Fibroblast of lung (primary cell): Measurements from ENCODE around the gene FAM174B. TPM values are rescaled to one million over a fixed set of nuclear protein-coding genes. Genes with fewer than 3 reads are reported as not detected.
A peak's percentile ranks its signal among the peaks of the same experiment; 100 is the strongest.

Source experiments
- DNase-seq, 2 donors: peaks; one replicate each; pipeline versions ENCODE4 v3.0.0 to v3.0.0-alpha.2; 2010; ENCODE audit warnings: low read depth in 2 of 2
- H2AFZ ChIP-seq: 2 replicates; pipeline ENCODE4 v1.5.1; 2012; ENCODE audit warnings: low read length, control low read depth, inconsistent platforms
- H3K27ac ChIP-seq: 2 replicates; pipeline ENCODE4 v1.5.1; 2011; ENCODE audit warnings: low read length, control low read depth; ENCODE audit not compliant: insufficient read depth
- H3K27me3 ChIP-seq: 2 replicates; pipeline ENCODE4 v1.5.1; 2011; ENCODE audit warnings: mild to moderate bottlenecking, low read length; ENCODE audit not compliant: control insufficient read depth, insufficient read depth
- H3K36me3 ChIP-seq: 2 replicates; pipeline ENCODE4 v1.5.1; 2011; ENCODE audit warnings: low read length; ENCODE audit not compliant: control insufficient read depth, insufficient read depth
- H3K4me1 ChIP-seq: 2 replicates; pipeline ENCODE4 v1.5.1; 2011; ENCODE audit warnings: low read length; ENCODE audit not compliant: control insufficient read depth, insufficient read depth; ENCODE audit errors: extremely low read depth
- H3K4me2 ChIP-seq: 2 replicates; pipeline ENCODE4 v1.5.1; 2011; ENCODE audit warnings: low read length, control low read depth; ENCODE audit not compliant: insufficient read depth; ENCODE audit errors: extremely low read depth
- H3K4me3 ChIP-seq, 4 experiments: fragments of 200-600 bp in 1 of 4; sonication (generic) in 1 of 4; replicated peaks in 1 of 4; 2 replicates each; pipeline ENCODE4 v1.5.1; 2011 to 2016; ENCODE audit warnings: low read length in 4 of 4, low read depth in 3 of 4, mild to moderate bottlenecking in 3 of 4, control low read depth in 2 of 4, inconsistent platforms in 1 of 4, mixed read lengths in 1 of 4; ENCODE audit not compliant: insufficient read depth in 1 of 4; ENCODE audit errors: control extremely low read depth in 1 of 4
- H3K79me2 ChIP-seq: 2 replicates; pipeline ENCODE4 v1.5.1; 2012; ENCODE audit warnings: mild to moderate bottlenecking, low read length, inconsistent platforms; ENCODE audit not compliant: control insufficient read depth, insufficient read depth
- H3K9ac ChIP-seq: 2 replicates; pipeline ENCODE4 v1.5.1; 2011; ENCODE audit warnings: mild to moderate bottlenecking, low read length, control low read depth; ENCODE audit not compliant: insufficient read depth
- H3K9me3 ChIP-seq: 2 replicates; pipeline ENCODE4 v1.5.1; 2012; ENCODE audit warnings: low read depth, low read length; ENCODE audit not compliant: control insufficient read depth, insufficient read depth
- H4K20me1 ChIP-seq: 2 replicates; pipeline ENCODE4 v1.5.1; 2011; ENCODE audit warnings: low read length; ENCODE audit not compliant: control insufficient read depth, insufficient read depth; ENCODE audit errors: extremely low read depth
- EZH2 ChIP-seq: IDR thresholded peaks from 2 replicates; pipeline ENCODE4 v1.5.1; 2012; ENCODE audit warnings: low read length, control low read depth, mild to moderate bottlenecking; ENCODE audit errors: missing control alignments
- polyA minus RNA-seq: library from RNA; depleted of rRNA, polyadenylated mRNA; stranded (reverse); fragments of >200 nt; gene quantifications from 2 replicates; pipeline ENCODE4 v1.2.3, GENCODE V29; 2011; ENCODE audit warnings: low replicate concordance
- polyA plus RNA-seq, 2 donors: library from polyadenylated mRNA; depleted of rRNA in 1 of 2; stranded (reverse) in 1 of 2; unstranded in 1 of 2; fragments of >200 nt; gene quantifications; 2 replicates each; pipeline ENCODE4 v1.2.1, GENCODE V29; 2011 to 2012; ENCODE audit warnings: missing spikeins in 1 of 2
- total RNA-seq: library from RNA; depleted of rRNA; stranded (reverse); fragments of >200 nt; gene quantifications from 2 replicates; pipeline ENCODE4 v1.2.1, GENCODE V29; 2014
- TF ChIP-seq, protein P1 (sequence below), 2 donors: IDR thresholded peaks in 1 of 2; conservative IDR thresholded peaks in 1 of 2; 1 replicate in 1 of 2; 2 replicates in 1 of 2; pipeline ENCODE4 v1.5.1; 2011 to 2012; ENCODE audit warnings: low read length in 2 of 2, control low read depth in 1 of 2, inconsistent platforms in 1 of 2, low read depth in 1 of 2, mild to moderate bottlenecking in 1 of 2

Gene FAM174B
- total RNA-seq, result 1.0 and 2.8 TPM in 2 replicates
- 0.87 and 1.4 TPM in 2 replicates for polyA plus RNA-seq
- polyA plus RNA-seq (2012), result 0.95 and 1.5 TPM in 2 replicates
- 12.0 and 13.0 TPM in 2 replicates for polyA minus RNA-seq

DNA sequence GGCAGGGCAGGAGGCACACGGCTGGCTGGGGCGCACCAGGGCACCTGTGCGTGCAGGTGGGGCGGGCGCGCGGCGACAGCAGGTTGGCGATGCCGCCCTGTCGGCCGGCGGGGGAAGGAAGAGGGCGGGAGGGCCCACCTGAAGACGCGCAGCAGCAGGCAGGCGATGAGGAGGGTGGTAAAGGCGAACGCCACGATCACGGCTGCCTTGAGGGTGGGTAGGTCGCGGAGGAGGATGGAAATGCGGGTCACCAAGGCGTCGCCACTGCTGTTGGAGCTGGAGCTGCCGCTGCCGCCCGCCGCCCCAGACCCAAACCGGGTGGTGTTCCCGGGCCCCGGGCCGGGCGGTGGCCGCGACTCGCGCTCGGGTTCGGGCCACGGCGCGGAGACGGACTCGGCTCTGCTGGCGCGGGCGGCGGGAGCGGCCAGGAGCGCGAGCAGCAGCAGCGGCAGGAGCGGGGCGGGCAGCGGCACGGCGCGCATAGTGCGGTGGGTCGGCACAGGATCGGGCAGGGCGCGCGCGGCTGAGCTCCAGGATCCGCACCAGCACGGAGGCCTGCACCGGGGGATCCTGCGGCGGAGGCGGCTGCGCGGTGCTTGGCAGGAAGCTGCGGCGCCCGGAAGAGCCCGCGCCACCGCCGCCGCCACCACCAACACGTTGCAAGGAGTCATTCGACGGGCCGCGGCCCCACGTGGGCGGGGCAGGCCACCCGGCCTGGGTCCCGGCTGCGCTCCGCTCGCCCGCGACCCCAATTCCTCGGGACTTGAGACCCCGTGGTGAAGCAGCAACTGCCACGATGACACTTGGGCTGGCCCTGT lies at the start of gene FAM174B:
FAM174B (minus strand) TSS at position 598 of the 818 bp plus-strand sequence.
- H3K27me3 ChIP-seq, result peaks cover 5% of the 10 kb centered on the region
- peak within 1 kb of the TSS in 2 of 4 experiments; percentile 29 to 38 for H3K4me3 ChIP-seq
- no peaks in the 10 kb centered on the region for H3K9me3 ChIP-seq
- no peaks in the 10 kb centered on the region for H3K36me3 ChIP-seq
- DNase-seq, result peak; percentile 20 to 57
- peak within 1 kb of the TSS; percentile 42 for H3K4me2 ChIP-seq
- H3K27ac ChIP-seq, result no peak within 1 kb of the TSS
- H3K79me2 ChIP-seq, result no peaks in the 10 kb centered on the region
- H3K9ac ChIP-seq, result no peak within 1 kb of the TSS
- TF ChIP-seq, protein P1, sequence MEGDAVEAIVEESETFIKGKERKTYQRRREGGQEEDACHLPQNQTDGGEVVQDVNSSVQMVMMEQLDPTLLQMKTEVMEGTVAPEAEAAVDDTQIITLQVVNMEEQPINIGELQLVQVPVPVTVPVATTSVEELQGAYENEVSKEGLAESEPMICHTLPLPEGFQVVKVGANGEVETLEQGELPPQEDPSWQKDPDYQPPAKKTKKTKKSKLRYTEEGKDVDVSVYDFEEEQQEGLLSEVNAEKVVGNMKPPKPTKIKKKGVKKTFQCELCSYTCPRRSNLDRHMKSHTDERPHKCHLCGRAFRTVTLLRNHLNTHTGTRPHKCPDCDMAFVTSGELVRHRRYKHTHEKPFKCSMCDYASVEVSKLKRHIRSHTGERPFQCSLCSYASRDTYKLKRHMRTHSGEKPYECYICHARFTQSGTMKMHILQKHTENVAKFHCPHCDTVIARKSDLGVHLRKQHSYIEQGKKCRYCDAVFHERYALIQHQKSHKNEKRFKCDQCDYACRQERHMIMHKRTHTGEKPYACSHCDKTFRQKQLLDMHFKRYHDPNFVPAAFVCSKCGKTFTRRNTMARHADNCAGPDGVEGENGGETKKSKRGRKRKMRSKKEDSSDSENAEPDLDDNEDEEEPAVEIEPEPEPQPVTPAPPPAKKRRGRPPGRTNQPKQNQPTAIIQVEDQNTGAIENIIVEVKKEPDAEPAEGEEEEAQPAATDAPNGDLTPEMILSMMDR (conservative IDR thresholded peaks at IDR 0.05 in 1 of 2, IDR thresholded peaks at IDR 0.05 in 1 of 2; ENCODE audit: low read depth in 1 of 2, low read length in 2 of 2), result no peak
- no peak for TF ChIP-seq EZH2
- H4K20me1 ChIP-seq, result no peaks in the 10 kb centered on the region
- H3K4me1 ChIP-seq, result no peaks in the 10 kb centered on the region
- no peak within 1 kb of the TSS for H2AFZ ChIP-seq

DNA sequence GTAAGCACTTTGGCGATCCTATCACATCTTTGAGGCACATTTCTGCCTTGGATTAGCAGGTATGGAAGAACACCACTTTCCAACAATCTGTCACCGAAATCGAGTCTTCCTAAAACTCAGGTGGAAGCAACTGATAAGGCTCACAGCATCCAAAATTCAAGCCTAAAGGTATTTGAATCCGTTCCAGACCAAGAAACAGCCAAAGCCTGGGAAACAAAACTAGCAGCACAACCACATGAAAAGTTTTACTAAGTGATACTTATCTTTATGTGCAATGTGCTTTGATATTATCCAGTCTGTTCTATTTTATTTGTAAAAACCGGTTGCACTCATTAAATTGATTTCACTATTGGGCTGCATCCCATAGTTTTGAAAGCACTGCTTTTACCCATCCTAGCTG lies 40.5 kb upstream of the FAM174B start:
- no peak overlapping the region for H3K4me3 ChIP-seq
- no peak overlapping the region for H3K4me2 ChIP-seq
- no peak for DNase-seq
- H3K27me3 ChIP-seq, result no peaks in the 10 kb centered on the region
- H4K20me1 ChIP-seq, result no peaks in the 10 kb centered on the region
- H3K79me2 ChIP-seq, result no peaks in the 10 kb centered on the region
- H3K9me3 ChIP-seq, result no peaks in the 10 kb centered on the region
- TF ChIP-seq EZH2, result no peak
- TF ChIP-seq, protein P1 (conservative IDR thresholded peaks at IDR 0.05 in 1 of 2, IDR thresholded peaks at IDR 0.05 in 1 of 2; ENCODE audit: low read depth in 1 of 2, low read length in 2 of 2), result no peak
- H3K4me1 ChIP-seq, result no peaks in the 10 kb centered on the region
- H2AFZ ChIP-seq, result no peak overlapping the region
- no peak overlapping the region for H3K27ac ChIP-seq
- H3K36me3 ChIP-seq, result no peaks in the 10 kb centered on the region
- no peak overlapping the region for H3K9ac ChIP-seq

DNA sequence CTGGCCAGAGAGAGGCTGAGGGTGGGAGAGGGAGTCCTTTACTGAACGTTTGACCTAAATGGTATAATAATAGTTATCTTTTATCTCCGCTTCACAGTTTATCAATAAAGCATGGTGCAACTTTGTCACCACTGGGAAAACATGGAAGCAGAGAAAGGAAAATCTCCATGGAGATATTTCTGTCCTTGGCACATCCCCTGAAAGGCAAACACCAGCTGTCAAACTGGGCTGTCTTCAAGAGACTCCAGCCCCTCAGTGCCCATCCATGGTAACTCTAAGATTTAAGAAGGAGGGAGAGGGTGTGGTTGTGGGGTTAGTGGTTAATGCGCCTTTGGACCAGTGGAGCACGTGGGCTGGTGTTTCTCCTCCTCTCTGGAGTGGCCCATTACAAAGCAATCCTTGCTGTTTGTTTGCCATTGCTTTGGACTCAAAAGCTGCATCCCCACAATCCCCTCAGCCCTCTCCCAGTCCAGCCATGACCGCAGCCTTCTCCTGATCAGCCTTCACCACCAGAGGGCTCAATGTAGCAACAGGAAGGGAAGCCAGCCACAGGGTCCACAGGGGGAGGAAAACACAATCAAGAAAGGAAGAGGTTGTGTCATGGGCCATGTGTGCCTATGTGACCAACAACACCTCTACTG lies 38.2 kb upstream of the FAM174B start:
- Histone ChIP-seq H3K4me2 (no peak overlapping the region), H3K36me3 (no peaks in the 10 kb centered on the region), H3K27ac (no peak overlapping the region), H4K20me1 (no peaks in the 10 kb centered on the region), H3K4me1 (no peaks in the 10 kb centered on the region), H2AFZ (no peak overlapping the region), H3K9ac (no peak overlapping the region), H3K9me3 (no peaks in the 10 kb centered on the region), H3K79me2 (no peaks in the 10 kb centered on the region), H3K27me3 (no peaks in the 10 kb centered on the region), H3K4me3 (no peak overlapping the region)
- TF ChIP-seq, protein P1 (conservative IDR thresholded peaks at IDR 0.05 in 1 of 2, IDR thresholded peaks at IDR 0.05 in 1 of 2; ENCODE audit: low read depth in 1 of 2, low read length in 2 of 2), result peak; percentile 36 to 50
- no peak for TF ChIP-seq EZH2
- peak; percentile 3 to 23 for DNase-seq
